Measurements from ENCODE around the gene NLN.
"Not testable (repeated sequence)": the region's sequence is repeated elsewhere in the genome, so short reads cannot be mapped to it uniquely, and the experiment has no call there.

The NLN gene

DNA sequence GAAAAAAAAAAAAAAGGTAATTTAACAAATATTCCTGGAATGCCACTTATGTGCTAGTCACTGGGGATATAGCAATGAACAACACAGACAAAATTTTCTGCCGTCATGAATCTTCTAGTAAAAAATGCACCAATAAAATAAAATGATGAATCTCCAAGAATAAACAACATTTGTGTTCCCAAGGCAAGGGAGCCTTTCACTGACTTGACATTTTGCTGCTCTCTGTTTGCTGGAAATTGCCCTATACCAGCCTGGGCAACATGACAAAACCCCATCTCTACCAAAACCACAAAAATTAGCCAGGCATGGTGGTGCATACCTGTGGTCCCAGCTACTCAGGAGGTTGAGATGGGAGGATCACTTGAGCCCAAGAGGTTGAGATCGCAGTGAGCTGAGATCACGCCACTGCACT lies 139.8 kb downstream of the NLN start:
- no peak overlapping the region for H3K4me3 ChIP-seq (ENCODE audit: low read depth in 1 of 2, low read length in 2 of 2)
- no peaks in the 10 kb centered on the region for H3K9me3 ChIP-seq (ENCODE audit: control insufficient read depth in 1 of 2, low read length in 2 of 2)
- H3K36me3 ChIP-seq (ENCODE audit: control insufficient read depth in 1 of 2, insufficient read depth in 2 of 2, low read length in 2 of 2), result no peaks in the 10 kb centered on the region
- H3K27ac ChIP-seq (ENCODE audit: low read length), result no peak overlapping the region
- H3K4me1 ChIP-seq (ENCODE audit: control insufficient read depth in 1 of 2, insufficient read depth in 2 of 2, low read length in 2 of 2), result no peaks in the 10 kb centered on the region
- no peaks in the 10 kb centered on the region for H3K27me3 ChIP-seq (ENCODE audit: low read depth, low read length)

DNA sequence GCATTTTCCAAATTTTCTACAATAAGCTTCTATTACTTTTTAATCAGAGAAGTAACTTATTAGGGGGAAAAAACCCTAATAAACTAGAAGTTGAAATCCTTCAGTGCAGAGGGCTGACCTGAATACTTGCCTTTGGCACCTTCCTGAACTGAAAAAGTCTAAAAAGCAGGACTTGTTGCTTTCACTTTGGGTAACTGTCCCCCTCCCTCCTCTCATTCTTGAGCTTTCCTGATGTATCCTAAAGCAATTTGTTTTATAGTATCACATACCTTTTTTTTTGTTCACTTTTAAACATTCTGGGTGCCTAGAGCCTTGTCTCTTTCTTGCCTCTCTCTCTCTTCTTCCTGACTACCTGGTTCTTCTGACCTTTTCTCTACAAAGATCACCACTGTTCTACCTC lies 140.4 kb downstream of the NLN start:
- Histone ChIP-seq H3K27ac (ENCODE audit: low read length) (no peak overlapping the region), H3K27me3 (ENCODE audit: low read depth, low read length) (no peaks in the 10 kb centered on the region), H3K4me3 (ENCODE audit: low read depth in 1 of 2, low read length in 2 of 2) (no peak overlapping the region), H3K9me3 (ENCODE audit: control insufficient read depth in 1 of 2, low read length in 2 of 2) (no peaks in the 10 kb centered on the region), H3K36me3 (ENCODE audit: control insufficient read depth in 1 of 2, insufficient read depth in 2 of 2, low read length in 2 of 2) (no peaks in the 10 kb centered on the region), H3K4me1 (ENCODE audit: control insufficient read depth in 1 of 2, insufficient read depth in 2 of 2, low read length in 2 of 2) (no peaks in the 10 kb centered on the region)

DNA sequence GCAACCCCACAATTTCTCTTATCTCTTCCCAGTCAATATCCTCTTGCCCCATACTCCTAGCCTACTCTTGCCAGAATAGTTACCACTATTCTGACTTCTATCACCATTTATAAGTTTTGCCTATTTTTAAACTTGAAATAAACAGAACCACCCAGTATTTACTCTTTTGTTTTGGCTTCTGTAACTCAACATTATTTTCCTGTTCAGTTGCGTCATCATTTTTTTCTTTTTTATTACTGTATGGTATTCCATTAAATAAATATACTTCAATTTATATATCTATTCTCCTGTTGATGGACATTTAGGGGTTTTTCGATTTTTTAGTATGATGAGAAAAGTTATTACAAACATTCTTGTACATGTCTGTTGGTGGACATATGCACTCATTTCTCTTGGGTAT lies 141.7 kb downstream of the NLN start:
- Histone ChIP-seq H3K4me1 (ENCODE audit: control insufficient read depth in 1 of 2, insufficient read depth in 2 of 2, low read length in 2 of 2) (no peaks in the 10 kb centered on the region), H3K4me3 (ENCODE audit: low read depth in 1 of 2, low read length in 2 of 2) (no peak overlapping the region), H3K9me3 (ENCODE audit: control insufficient read depth in 1 of 2, low read length in 2 of 2) (no peaks in the 10 kb centered on the region), H3K27me3 (ENCODE audit: low read depth, low read length) (no peaks in the 10 kb centered on the region), H3K27ac (ENCODE audit: low read length) (no peak overlapping the region), H3K36me3 (ENCODE audit: control insufficient read depth in 1 of 2, insufficient read depth in 2 of 2, low read length in 2 of 2) (no peaks in the 10 kb centered on the region)

DNA sequence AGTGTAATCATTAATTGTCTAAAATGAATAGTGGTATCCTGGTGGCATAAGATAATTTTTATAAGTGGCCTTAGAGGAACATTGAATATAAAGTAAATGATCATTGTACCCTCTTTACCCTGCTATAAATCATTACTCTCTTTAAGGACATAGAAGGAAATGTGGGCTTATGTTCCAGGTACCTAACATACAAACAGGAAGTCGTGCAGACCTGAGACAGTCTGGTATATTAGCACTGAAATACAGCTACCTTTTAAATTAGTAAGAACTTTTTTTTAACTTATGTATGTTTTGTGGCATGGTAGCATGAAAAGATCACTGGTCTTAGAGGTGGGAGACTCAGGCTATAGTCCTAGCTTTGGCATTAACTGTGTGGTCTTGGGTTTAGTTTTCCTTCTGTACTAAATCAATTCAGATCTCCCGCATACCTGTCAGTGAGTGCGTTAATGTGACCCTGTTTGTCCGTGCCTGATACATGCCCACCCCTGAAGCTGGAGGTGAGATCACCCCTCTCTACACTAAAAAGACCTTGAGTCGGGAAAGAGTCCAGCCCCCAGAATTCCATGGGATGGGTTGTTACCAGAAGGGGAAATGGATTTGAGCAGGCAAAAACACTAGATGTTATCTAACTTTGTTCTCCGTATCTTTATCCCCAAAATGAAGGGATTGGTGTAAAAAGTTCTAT lies 145.0 kb downstream of the NLN start:
- Histone ChIP-seq H3K4me3 (ENCODE audit: low read depth in 1 of 2, low read length in 2 of 2) (no peak overlapping the region), H3K27ac (ENCODE audit: low read length) (no peak overlapping the region)

DNA sequence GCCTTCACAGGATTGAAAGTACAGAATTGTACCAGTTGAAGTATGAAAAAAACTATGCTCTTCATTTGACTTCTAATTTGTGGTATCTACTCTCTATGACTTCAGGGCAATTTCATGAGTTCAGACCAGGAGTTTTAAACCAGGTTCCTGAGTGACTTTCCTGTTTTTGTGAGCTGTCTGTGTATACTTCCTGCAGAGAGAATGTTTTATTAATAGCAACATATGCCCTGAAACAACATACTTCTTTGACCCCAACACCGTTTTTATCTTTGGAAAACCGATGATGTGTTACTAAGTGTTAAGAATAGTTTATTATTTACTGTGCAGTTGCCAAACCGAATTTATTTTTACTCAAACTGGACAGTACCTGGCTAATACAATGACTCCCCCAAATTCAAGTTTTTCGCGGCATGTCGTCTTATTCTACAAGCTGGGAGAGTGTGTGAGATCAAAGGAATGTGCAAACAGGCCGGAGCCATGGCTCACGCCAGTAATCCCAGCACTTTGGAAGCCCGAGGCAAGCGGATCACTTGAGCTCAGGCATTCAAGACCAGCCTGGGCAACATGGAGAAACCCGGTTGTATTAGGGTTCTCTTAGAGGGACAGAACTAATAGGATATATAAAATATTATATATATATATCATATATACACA lies 145.7 kb downstream of the NLN start:
- Histone ChIP-seq H3K4me3 (ENCODE audit: low read depth in 1 of 2, low read length in 2 of 2) (no peak overlapping the region), H3K9me3 (ENCODE audit: control insufficient read depth in 1 of 2, low read length in 2 of 2) (no peaks in the 10 kb centered on the region), H3K27me3 (ENCODE audit: low read depth, low read length) (no peaks in the 10 kb centered on the region), H3K27ac (ENCODE audit: low read length) (no peak overlapping the region), H3K4me1 (ENCODE audit: control insufficient read depth in 1 of 2, insufficient read depth in 2 of 2, low read length in 2 of 2) (no peaks in the 10 kb centered on the region), H3K36me3 (ENCODE audit: control insufficient read depth in 1 of 2, insufficient read depth in 2 of 2, low read length in 2 of 2) (no peaks in the 10 kb centered on the region)

More for the DNA sequence above, 145.0 kb downstream of the NLN start:
- Histone ChIP-seq H3K9me3 (ENCODE audit: control insufficient read depth in 1 of 2, low read length in 2 of 2) (no peaks in the 10 kb centered on the region), H3K36me3 (ENCODE audit: control insufficient read depth in 1 of 2, insufficient read depth in 2 of 2, low read length in 2 of 2) (no peaks in the 10 kb centered on the region), H3K27me3 (ENCODE audit: low read depth, low read length) (no peaks in the 10 kb centered on the region), H3K4me1 (ENCODE audit: control insufficient read depth in 1 of 2, insufficient read depth in 2 of 2, low read length in 2 of 2) (no peaks in the 10 kb centered on the region)

DNA sequence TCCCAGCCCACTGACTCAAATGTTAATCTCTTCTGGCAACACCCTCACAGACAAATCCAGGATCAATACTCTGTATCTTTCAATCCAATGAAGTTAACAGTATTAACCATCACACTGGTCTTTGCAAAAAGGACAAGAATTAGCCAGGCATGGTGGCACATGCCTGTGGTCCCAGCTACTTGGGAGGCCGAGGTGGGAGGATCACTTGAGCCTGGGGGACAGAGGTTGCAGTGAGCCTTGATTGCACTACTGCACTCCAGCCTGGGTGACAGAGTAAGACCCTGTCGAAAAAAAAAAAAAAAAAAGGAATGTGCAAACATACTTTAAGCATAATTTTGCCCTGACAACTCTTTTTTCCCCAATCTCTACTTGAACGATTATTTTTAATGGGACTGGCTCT lies 146.5 kb downstream of the NLN start:
- H3K27ac ChIP-seq (ENCODE audit: low read length), result no peak overlapping the region
- no peaks in the 10 kb centered on the region for H3K36me3 ChIP-seq (ENCODE audit: control insufficient read depth in 1 of 2, insufficient read depth in 2 of 2, low read length in 2 of 2)
- no peaks in the 10 kb centered on the region for H3K9me3 ChIP-seq (ENCODE audit: control insufficient read depth in 1 of 2, low read length in 2 of 2)
- H3K4me1 ChIP-seq (ENCODE audit: control insufficient read depth in 1 of 2, insufficient read depth in 2 of 2, low read length in 2 of 2), result no peaks in the 10 kb centered on the region
- H3K4me3 ChIP-seq (ENCODE audit: low read depth in 1 of 2, low read length in 2 of 2), result no peak overlapping the region
- no peaks in the 10 kb centered on the region for H3K27me3 ChIP-seq (ENCODE audit: low read depth, low read length)

DNA sequence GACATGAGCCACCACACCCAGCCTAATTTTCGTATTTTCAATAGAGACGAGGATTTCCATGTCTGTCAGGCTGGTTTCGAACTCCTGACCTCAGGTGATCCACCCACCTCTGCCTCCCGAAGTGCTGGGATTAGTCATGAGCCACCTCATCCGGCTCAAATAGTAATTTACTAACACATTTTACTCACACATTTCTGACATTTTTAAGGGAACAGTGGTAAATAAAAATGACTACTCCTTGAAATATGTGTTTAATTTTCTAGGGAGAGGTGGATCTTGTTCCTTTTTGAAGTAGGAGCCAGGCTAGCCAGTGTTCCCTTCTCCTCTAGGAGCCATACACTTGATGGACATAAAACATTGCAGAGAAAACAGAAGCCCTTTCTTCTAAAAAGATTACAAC lies 149.2 kb downstream of the NLN start:
- no peaks in the 10 kb centered on the region for H3K36me3 ChIP-seq (ENCODE audit: control insufficient read depth in 1 of 2, insufficient read depth in 2 of 2, low read length in 2 of 2)
- H3K9me3 ChIP-seq (ENCODE audit: control insufficient read depth in 1 of 2, low read length in 2 of 2), result no peaks in the 10 kb centered on the region
- no peak overlapping the region for H3K4me3 ChIP-seq (ENCODE audit: low read depth in 1 of 2, low read length in 2 of 2)
- no peak overlapping the region for H3K27ac ChIP-seq (ENCODE audit: low read length)
- no peaks in the 10 kb centered on the region for H3K4me1 ChIP-seq (ENCODE audit: control insufficient read depth in 1 of 2, insufficient read depth in 2 of 2, low read length in 2 of 2)
- H3K27me3 ChIP-seq (ENCODE audit: low read depth, low read length), result no peaks in the 10 kb centered on the region

DNA sequence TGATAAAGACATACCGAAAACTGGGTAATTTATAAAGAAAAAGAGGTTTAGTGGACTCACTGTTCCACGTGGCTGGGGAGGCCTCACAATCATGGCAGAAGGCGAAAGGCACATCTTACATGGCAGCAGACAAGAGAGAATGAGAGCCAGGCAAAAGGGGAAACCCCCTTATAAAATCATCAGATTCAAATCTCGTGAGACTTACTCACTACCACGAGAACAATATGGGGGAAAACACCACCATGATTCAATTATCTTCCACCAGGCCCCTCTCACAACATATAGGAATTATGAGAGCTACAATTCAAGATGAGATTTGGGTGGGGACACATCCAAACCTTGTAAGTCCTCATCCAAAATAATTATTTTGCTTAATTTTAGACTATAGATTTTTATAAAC lies 149.8 kb downstream of the NLN start:
- H3K4me1 ChIP-seq (ENCODE audit: control insufficient read depth in 1 of 2, insufficient read depth in 2 of 2, low read length in 2 of 2); H3K36me3 ChIP-seq (ENCODE audit: control insufficient read depth in 1 of 2, insufficient read depth in 2 of 2, low read length in 2 of 2); H3K27ac ChIP-seq (ENCODE audit: low read length); H3K4me3 ChIP-seq (ENCODE audit: low read depth in 1 of 2, low read length in 2 of 2); H3K27me3 ChIP-seq (ENCODE audit: low read depth, low read length); H3K9me3 ChIP-seq (ENCODE audit: control insufficient read depth in 1 of 2, low read length in 2 of 2): not testable (repeated sequence)

DNA sequence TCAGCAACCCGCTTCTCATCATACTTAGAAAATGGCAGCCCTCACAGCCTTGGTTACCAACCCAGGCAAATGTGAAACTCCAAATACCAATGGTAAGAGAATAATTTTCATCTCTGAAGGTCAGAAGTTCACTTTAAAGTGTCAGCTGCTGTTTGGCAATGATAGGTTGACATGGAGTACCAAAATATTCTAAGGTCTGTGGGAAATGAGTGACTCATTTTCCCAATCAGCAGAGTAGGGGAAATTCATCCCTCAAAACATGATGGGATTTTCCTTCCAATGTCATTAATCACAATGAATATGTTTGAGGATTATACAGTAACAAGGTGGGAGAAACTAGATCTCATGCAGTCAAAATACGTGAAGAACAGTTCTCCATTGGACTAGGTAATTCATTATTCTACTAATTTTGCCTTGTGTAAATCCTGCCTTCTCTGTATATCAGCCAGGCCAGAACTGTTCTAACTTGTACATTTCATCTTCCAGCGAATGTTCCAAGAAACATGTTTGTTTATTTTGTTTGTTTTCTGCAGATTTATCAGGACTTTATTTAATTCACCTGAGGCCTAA lies 151.3 kb downstream of the NLN start:
- H3K27ac ChIP-seq (ENCODE audit: low read length), result no peak overlapping the region

DNA sequence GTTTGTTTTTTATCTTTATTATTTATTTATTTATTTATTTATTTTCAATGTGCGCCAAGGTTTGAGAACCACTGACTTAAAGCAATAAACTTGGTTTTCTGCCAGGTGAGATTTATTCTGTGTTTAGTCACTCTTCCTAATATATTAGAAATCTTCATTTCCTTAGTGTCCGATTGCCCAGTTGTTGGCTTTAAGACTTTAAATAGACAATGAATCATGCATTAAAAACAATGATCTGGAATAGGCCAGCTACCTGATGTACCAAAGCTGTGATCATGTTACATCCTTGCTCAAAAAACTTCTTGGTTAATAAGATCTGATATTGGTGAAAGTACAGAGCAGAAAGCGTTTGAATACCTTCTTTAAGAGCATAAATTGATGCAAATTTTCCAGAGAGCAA lies 152.2 kb downstream of the NLN start:
- Histone ChIP-seq H3K27ac (ENCODE audit: low read length) (no peak overlapping the region), H3K4me1 (ENCODE audit: control insufficient read depth in 1 of 2, insufficient read depth in 2 of 2, low read length in 2 of 2) (no peaks in the 10 kb centered on the region), H3K4me3 (ENCODE audit: low read depth in 1 of 2, low read length in 2 of 2) (no peak overlapping the region), H3K9me3 (ENCODE audit: control insufficient read depth in 1 of 2, low read length in 2 of 2) (peaks cover 0 to 3% of the 10 kb centered on the region in 2 donors), H3K27me3 (ENCODE audit: low read depth, low read length) (no peaks in the 10 kb centered on the region), H3K36me3 (ENCODE audit: control insufficient read depth in 1 of 2, insufficient read depth in 2 of 2, low read length in 2 of 2) (no peaks in the 10 kb centered on the region)

More for the DNA sequence above, 151.3 kb downstream of the NLN start:
- H3K4me1 ChIP-seq (ENCODE audit: control insufficient read depth in 1 of 2, insufficient read depth in 2 of 2, low read length in 2 of 2), result no peaks in the 10 kb centered on the region
- H3K36me3 ChIP-seq (ENCODE audit: control insufficient read depth in 1 of 2, insufficient read depth in 2 of 2, low read length in 2 of 2), result no peaks in the 10 kb centered on the region
- H3K4me3 ChIP-seq (ENCODE audit: low read depth in 1 of 2, low read length in 2 of 2), result no peak overlapping the region
- no peaks in the 10 kb centered on the region for H3K27me3 ChIP-seq (ENCODE audit: low read depth, low read length)
- H3K9me3 ChIP-seq (ENCODE audit: control insufficient read depth in 1 of 2, low read length in 2 of 2), result peaks cover 0 to 3% of the 10 kb centered on the region in 2 donors

DNA sequence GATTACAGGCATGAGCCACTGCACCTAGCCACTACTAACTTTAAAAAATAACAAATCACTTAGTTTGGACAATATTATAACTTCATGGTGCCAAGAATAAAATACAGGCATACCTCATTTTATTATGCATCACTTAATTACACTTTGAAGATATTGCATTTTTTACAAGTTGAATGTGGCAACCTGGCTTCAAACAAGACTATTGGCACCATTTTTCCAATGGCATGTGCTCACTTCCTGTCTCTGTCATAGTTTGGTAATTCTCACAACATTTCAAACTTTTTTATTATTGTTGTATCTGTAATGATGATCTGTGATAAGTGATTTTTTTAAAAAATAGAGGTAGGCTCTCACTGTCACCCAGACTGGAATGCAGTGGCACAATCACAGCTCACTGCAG lies 154.5 kb downstream of the NLN start:
- Histone ChIP-seq H3K4me1 (ENCODE audit: control insufficient read depth in 1 of 2, insufficient read depth in 2 of 2, low read length in 2 of 2) (no peaks in the 10 kb centered on the region), H3K27me3 (ENCODE audit: low read depth, low read length) (no peaks in the 10 kb centered on the region)

More for the DNA sequence above, 154.5 kb downstream of the NLN start:
- Histone ChIP-seq H3K27ac (ENCODE audit: low read length) (no peak overlapping the region), H3K36me3 (ENCODE audit: control insufficient read depth in 1 of 2, insufficient read depth in 2 of 2, low read length in 2 of 2) (no peaks in the 10 kb centered on the region), H3K4me3 (ENCODE audit: low read depth in 1 of 2, low read length in 2 of 2) (no peak overlapping the region), H3K9me3 (ENCODE audit: control insufficient read depth in 1 of 2, low read length in 2 of 2) (peaks cover 0 to 3% of the 10 kb centered on the region in 2 donors)

Measured in muscle layer of duodenum (tissue), 2 donors.